HG03442 (cell line): ENCODE measurements around the gene DCAF17.
A peak's percentile ranks its signal among the peaks of the same experiment; 100 is the strongest.

Experiments
- ATAC-seq: cut with Tn5 transposase; IDR thresholded peaks from one replicate; pipeline ENCODE4 v1.9.1; 2021; ENCODE audit warnings: mild to moderate bottlenecking, moderate library complexity; ENCODE audit not compliant: unreplicated experiment

DCAF17 gene, protein sequence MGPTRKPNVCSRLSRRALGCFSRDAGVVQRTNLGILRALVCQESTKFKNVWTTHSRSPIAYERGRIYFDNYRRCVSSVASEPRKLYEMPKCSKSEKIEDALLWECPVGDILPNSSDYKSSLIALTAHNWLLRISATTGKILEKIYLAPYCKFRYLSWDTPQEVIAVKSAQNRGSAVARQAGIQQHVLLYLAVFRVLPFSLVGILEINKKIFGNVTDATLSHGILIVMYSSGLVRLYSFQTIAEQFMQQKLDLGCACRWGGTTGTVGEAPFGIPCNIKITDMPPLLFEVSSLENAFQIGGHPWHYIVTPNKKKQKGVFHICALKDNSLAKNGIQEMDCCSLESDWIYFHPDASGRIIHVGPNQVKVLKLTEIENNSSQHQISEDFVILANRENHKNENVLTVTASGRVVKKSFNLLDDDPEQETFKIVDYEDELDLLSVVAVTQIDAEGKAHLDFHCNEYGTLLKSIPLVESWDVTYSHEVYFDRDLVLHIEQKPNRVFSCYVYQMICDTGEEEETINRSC

DNA sequence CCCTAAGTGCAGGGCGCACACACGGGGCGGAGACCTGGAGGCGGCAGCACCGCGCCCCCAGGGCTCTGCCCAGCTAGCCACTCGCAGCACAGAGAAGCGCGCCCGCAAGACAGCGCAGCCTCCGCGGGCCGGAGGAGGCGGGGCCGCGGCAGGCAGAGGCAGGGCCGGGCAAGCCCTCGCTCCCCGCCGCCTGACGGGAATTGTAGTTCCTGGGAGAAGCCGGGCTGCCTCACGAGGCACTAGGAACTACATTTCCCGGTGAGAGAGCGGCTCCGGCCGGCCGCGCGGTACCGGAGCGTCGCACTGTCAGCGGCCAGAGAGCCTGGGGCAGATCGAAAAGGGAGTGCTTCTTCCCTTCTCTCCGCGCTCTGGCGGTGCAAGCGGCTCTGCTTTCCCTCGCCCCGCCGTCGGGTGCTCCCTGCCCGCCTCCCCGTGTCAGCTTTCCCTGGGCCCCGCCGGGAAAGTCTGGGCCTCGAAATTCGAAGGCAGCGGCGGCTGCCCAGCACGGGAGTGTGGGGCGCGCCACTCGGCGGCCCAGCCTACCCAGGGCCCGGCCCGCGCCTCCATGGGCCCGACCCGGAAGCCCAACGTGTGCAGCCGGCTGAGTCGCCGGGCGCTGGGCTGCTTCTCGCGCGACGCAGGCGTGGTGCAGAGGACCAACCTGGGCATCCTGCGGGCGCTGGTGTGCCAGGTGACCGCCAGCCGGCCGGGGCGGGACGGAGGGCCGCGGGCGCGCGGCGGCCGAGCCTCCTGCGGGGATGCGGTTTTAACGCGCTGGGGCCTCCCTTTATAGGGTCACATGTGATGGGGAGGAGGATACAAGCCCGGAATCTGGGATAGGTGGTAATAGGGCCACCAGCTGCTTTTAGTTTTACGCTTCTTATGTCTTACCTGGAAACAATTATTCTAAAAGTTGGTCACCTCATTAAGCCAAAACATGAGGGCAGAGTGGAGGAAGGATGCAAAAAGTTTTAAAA is at the start of gene DCAF17:
Gene DCAF17, plus strand, starts transcription at position 214 of the 977 bp plus-strand sequence. Its CDS starts 352 bp downstream, at position 566.
- ATAC-seq: peak; percentile 87

DNA sequence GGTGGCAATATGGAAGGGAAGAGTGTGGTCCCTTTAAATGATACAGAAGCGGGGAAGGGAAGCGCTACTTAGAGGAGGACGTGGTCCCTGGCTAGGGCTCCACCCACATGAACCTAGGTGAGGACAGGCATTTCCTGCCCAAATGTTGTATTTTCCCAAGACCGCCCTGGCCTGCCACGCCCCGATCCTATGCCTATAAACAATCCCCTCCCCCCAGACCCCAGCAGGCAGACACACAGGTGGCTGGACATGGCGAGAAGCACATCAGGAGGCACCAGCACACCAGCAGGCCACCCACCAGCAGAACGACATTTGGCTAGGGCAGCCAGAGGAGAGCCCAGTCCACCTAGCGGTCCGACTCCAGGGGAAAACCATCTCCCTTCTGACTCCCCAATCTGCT is 47.4 kb upstream of the DCAF17 start:
- ATAC-seq: no peak

DNA sequence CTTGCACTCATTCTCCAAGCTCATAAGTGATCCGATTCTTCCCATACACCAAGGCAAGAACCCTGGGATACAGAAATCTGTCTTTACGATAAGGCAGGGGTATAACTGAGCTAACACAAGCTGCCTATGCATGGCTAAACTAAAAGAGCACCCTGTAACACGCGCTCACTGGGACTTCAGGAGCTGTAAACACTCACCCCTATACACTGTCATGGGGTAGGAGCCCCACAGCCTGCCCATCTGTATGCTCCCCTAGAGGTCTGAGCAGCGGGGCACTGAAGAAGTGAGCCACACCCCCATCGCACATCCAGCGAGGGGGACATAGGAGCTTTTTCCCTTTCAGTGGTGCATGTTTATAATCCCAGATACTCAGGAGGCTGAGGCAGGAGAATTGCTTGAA is 47.0 kb upstream of the DCAF17 start:
- ATAC-seq: no peak

DNA sequence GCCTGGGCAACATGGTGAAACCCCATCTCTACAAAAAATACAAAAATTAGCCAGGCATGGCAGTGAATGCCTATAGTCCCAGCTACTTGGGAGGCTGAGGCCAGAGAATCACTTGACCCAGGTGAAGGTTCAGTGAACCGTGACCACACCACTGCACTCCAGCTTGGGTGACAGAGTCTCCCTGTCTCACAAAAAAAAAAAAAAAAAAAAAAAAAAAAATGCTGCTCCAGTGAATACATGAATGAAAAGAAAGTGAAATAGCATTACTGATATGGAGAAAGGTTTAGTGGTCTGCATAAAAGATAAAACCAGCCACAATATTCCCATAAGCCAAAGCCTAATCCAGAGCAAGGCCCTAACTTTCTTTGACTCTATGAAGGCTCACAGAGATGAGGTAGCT is 44.7 kb upstream of the DCAF17 start:
- no peak for ATAC-seq

DNA sequence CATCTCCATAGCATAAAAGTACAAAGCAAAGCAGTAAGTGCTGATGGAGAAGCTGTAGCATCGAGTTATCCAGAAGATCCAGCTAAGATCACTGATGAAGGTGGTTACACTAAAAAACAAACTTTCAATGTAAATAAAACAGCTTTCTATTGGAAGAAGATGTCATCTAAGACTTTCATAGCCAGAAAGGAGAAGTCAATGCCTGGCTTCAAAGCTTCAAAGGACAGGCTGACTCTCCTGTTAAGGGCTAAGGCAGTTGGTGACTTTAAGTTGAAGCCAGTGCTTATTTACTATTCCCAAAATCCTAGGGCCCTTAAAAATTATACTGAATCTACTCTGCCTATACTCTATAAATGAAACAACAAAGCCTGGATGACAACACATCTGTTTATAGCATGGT is 44.2 kb upstream of the DCAF17 start:
- no peak for ATAC-seq

DNA sequence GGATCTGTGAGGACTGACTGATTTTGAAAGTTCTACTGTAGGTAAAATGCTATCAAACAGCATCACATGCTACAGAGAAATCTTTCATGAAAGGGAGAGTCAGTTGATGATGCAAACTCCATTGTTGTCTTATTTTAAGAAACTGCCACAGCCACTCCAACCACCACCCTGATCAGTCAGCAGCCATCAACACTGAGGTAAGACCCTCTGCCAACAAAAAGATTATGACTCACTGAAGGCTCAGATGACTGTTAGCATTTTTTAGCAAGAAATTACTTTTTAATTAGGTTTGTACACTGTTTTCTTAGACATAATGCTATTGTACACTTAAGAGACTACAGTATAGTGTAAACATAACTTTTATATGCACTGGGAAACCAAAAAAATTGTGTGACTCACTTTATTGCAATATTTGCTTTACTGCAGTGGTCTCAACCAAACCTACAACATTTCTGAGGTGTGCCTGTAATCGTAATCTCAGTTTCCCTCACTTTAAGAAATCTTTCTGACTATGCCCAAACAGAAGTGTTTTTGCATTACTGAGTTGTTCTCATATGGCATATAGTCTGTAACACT is 43.0 kb upstream of the DCAF17 start:
- ATAC-seq: no peak

DNA sequence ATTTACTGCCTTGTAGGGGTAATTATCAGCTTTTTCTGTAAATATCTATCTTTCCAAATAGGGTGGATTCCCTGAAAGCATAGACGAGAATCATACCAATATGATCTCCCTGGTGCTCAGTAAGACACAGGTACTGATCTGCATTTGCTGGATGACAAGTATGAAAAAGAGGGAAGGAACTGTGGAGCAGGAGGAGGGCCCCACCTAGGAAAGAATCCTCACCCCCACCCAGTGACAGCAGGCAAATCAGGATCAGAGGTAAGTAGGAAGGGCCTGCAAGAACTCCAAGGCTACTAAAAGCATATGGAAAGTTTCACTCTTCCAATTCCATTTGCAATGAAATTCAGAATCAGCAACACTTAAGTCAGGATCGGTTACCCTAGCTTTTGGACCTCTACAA is 42.5 kb upstream of the DCAF17 start:
- no peak for ATAC-seq

DNA sequence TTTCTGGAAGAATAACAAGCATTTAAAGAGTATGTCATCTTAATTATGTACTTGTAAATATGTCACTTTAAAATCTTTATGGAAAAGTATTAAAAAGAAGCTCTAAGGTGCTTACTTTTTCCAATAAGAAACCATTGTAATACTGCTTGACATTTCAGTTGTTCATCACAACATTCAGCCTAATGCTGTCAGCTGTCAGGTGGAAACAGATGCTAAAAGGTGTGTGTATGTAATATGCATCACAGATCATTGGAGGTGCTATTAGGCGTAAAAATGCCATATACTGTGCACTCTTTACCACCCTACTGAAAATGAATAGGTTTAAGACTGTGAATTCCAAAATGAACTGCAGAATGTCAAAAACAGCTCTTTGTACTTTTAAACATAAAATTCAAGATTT is 40.5 kb upstream of the DCAF17 start:
- no peak for ATAC-seq

DNA sequence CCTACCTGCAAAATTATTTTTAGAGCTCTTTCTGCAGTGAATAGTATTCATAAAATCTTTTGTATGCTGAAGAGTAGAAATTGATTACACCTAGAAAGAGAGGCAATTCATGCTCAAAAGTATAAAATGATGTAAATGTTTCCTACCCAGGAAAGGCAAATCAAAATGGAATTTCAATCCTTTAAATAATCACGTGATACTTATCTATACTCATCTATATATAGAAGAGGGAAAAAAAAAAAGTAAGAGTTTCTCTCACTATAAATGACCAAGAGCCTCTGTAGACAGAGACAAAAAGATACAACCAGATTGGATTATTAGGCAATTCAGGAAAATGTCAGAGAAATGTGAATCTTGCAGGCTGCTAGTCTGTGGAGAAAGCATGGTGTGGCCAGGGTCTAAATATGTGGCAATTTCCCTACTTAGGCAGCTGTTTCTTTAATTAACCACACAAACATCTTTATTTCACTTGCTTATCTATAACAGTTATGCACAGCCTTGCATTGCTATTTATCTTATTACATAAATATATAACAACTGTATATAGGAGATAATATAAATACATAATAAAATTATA is 39.8 kb upstream of the DCAF17 start:
- ATAC-seq: no peak

DNA sequence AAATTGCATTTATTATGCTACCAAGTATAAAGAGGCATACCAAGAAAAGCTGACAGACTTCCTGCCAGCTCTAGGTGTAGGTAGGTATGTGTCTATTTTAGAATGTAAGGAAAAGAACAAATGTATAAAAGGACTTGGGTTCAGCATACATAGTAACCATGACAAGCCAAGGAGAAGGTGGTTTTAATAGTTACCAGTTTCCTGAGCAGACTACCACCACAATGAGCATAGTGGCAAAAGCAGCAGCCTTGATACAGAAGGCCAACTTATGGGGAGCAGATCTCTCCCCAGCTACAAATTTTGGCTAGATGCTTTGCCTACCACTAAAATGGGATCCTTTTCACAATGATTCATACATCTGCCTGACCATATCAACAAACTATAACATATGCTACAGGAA is 34.7 kb upstream of the DCAF17 start:
- ATAC-seq: no peak

DNA sequence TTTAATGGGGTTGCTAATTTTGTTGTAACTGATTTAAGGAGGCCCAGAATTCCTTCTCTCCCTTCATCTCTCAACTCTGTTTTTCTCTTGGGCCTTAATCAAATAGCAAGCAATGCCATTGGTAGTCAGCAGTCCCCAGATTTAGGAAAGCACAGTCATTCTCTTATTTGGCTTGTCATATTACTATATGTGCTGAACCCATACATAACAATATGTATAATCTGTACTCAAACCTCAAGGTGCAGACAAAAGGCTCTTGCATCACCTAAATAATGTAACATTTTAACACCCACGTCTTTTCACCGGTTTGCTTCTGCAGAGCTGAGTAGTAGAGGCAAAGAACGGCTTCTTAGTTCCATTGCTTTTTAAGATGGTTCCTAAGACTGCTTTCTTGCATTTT is 33.6 kb upstream of the DCAF17 start:
- no peak for ATAC-seq

DNA sequence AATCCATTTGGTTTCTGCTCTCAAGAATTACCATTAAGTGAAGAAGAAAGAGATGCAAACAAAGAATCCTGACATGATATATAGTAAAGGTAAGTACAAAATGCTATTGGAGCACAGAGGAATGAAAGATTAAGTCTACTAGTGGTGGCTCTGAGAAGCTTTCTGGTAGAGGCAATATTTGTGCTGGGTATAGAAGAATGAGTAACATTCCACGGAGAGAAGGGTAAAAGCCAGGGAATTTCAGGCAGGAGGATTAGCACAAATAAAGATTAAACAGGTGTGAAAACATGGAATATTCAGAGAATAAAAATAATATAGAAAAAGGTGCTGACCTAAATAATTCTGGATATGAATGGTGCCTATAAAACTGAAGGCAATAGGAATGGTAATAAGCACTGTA is 32.1 kb upstream of the DCAF17 start:
- ATAC-seq: no peak

DNA sequence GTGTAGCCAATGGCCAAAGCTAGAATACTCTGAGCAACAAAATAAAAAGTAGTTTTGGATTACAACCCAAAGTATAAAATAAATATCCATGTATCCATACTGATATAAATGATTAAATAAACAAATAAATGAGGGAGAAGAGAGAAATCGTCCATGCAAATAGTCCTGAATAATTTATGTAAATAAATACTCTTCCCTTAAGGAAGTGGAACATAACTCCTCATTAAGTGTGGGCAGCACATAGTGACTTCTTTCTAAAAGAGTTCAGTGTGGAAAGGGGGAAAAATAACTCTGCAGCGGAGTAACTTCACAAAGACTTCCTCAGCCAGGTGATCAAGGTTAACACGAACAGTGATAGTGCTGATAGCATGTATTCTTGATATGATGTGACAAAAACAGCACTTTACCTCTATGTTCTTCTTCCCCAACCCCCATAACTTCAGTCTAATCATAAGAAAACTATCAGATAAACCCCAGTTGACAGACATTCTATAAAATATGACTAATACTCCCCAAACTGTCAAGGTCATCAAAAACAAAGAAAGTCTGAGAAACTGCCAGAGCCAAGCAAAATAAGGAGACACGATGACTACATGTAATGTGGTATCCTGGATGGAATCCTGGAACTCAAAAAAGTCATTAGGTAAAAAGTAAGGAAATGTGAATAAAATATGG is 31.0 kb upstream of the DCAF17 start:
- ATAC-seq: no peak

DNA sequence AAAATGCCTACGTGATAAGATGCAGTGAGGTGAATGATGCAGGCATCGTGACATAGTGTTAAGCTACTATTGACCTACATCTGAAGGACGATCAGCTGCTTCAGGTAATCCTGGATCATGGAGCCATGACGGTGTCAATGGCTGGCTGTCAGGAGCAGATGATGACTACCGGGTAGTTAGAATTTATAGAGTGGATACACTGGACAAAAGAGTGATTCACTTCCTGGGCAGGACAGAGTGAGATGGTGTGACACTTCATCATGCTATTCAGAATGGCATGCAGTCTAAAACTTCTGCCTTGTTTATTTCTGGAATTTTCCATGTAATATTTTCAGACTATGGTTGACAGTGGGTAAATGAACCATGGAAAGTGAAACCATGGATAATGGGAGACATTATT is 29.8 kb upstream of the DCAF17 start:
- no peak for ATAC-seq

DNA sequence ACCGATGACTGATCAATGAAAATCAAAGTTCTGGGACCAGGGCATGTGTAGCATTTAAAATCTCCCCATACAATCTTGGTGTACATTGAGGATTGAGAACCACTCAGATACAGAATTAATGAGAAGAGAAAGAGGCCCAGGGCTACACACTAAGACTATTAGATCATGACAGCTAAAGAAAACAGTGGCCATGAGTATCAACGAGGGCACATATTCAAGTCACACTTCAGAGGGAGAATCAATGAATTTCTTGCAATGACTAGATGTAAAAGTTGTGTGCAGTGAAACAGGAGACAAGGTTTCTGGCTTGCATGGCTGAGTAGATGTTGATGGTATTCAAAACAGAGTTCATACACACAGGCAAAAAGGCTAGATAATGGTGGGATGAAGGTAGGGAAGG is 29.3 kb upstream of the DCAF17 start:
- ATAC-seq: no peak

DNA sequence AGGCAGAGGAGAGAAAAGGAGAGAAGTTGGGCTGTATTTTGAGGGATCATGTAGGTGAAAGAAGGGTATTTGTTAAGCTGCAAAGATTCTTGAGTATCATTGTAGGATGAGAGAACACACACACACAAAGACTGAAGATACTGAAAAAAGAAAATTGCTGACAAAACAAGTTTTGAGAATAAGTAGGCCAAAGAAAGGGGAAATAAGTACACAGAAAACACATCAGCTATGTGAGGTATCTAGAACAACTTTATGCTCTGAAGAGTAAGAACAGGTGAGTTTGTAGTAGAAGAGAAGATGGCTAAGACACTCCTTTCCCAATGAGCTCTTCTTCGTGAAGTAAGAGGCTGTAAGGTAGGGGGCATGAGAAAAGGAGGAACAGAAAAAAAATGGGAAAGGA is 28.5 kb upstream of the DCAF17 start:
- no peak for ATAC-seq

DNA sequence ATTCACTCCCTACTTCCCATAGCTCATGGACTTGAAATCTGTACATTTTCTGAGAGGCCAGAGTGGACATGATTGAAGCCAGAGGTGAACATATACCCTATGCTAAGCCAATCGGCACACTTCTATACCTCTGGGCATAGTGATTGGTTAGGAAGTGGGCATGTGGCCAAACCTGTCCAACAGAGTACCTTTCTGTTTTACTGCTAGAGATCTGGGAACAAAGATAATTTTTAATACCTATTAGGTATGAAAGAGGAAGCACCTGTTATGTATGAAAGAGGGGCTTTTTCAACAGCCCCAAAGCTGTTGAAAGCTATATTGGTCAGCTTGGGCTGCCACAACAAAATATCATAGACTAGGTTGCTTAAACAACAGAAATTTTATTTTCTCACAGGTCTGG is 28.0 kb upstream of the DCAF17 start:
- peak; percentile 53 for ATAC-seq

DNA sequence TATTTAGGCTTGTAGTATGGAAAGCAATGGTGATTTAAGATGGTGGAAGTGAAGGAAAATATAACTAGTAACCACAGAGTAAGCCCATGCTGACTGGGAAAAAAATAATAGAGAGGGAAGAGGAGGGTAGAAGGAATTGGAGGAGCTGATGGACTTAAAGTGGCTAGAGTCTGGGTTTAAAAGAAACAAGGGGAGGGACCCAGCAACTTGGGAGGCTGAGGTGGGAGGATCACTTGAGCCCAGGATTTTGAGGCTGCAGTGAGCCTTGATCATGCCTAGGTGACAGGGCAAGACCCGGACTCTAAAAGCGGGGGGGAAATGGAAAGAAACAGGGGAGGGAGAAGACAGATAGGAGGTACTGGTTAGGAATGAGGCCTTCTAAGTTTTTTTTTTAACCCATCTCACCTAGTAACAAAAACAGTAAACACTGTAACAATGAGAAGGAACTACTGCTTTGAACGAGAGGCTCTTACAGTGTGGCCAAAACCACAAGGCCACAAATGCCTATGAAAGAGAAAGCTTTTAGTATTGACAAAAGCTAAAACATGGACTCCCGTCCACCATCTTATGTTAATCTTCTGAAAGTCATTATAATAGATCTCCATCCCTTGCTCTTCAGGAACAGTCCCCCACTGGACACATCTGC is 26.9 kb upstream of the DCAF17 start:
- peak; percentile 70 for ATAC-seq

DNA sequence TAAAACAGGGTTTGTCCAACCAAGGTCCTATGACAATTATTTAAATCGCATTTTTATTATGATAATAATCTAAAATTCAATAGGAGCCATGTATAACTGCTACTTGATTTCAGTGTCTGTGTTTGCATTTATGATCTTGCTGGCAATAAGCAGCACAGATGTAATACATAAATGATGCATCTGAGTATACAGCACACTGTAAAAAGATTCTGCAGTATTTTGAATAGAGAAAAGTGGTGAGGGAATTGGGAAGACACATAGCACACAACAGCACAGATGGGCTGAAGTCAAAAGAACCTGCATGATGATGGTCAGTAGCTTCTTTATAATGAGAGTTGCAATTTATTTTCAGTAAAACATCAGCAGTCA is 26.4 kb upstream of the DCAF17 start:
- no peak for ATAC-seq

DNA sequence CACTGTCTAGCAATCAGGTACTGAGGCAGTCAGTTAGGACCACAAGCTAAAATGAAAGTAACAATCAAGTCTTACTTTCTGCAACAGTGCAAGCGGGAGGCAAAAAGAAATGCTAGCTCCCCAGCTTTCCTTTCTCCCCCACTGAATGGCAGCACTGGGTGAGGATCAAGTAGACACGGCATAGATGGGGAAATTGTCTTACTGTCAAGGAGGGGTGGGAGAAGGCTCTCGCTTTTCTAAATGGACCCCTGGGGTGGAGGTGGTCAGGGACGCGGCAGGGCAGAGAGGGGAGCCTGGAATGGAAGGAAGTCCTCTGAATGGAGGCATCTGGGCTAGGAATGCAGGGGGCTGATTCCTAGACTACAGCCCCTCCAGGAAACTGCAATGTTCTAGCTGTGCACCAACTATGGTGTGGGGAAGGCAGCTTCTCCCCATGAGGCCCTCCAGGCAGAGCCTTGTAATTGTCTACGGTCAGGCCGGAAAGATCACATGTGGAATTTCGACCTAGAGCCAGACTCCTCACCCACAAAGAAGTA is 24.5 kb upstream of the DCAF17 start:
- ATAC-seq: no peak
